ENCODE measurements around the gene LMO7. TPM values are rescaled to one million over a fixed set of nuclear protein-coding genes. Genes with fewer than 3 reads are reported as not detected.

LMO7 gene
- total and polyA plus RNA-seq, 2 of the 13 experiments (the other 11 are each of a cell fraction or from before 2014, with no cell fraction given), result 34.0 to 121 TPM

DNA sequence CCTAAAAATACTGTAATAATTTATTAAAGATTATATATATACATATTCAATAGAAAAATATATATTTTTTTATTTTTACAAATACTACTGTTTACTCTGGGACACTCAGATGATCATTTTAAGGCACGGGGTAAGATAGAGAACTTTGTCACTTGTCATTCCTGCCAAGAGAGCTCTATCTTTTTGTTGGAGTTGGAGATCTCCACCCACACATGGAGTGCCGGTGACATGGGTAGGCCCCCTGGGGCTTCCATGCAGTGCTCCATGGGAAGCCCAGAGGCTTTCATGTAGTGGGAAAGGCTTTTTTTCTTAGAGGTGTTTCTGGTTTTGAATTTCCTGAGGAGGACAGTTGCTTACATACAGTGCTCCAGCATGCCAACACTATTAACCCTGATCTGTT, 81.4 kb downstream of the LMO7 start:
- ChIA-PET POLR2A (no interaction called here), CTCF (ENCODE audit: low intra/inter-chr PET ratio, low total read pairs) (no interaction called here)
- WGBS (ENCODE audit: low lambda C conversion rate), result 91% methylated on average over 2 of the region's 2 CpGs
- Histone ChIP-seq H3K27ac (ENCODE audit: extremely low read length, insufficient read depth, low read length) (no peak overlapping the region), H3K36me3 (replicated peaks in 1 of 2; ENCODE audit: control insufficient read depth in 1 of 2, insufficient read depth in 2 of 2, low read length in 2 of 2) (no peaks in the 10 kb centered on the region), H3K79me2 (ENCODE audit: insufficient read depth, low read length) (no peaks in the 10 kb centered on the region), H3K4me2 (ENCODE audit: low read depth, low read length) (no peak overlapping the region), H3K4me3 (replicated peaks in 1 of 3; ENCODE audit: insufficient read depth in 1 of 3, low read depth in 2 of 3, low read length in 3 of 3) (no peak overlapping the region), H2AFZ (ENCODE audit: low read length) (no peak overlapping the region), H3K27me3 (ENCODE audit: control insufficient read depth in 1 of 2, insufficient read depth in 2 of 2, low read length in 2 of 2) (no peaks in the 10 kb centered on the region; a peak in 1 of 5 replicates), H3K4me1 (ENCODE audit: insufficient read depth, low read length) (no peaks in the 10 kb centered on the region), H3K9ac (ENCODE audit: insufficient read depth, low read depth, low read length) (no peak overlapping the region), H3K9me3 (ENCODE audit: low read length) (no peaks in the 10 kb centered on the region), H4K20me1 (ENCODE audit: insufficient read depth, low read length) (no peaks in the 10 kb centered on the region)
- TF ChIP-seq TBP (CRISPR knock-in tag; IDR thresholded peaks at IDR 0.05), result no peak
- ATAC-seq (no peak), DNase-seq (ENCODE audit: low spot score) (no peak), FAIRE-seq (no peak)
- intact Hi-C loops (cut with micrococcal nuclease; ENCODE audit: unreplicated experiment) (no loop called here), in situ Hi-C loops (cut with HindIII; ENCODE audit: extremely low pct_ligation_motif_present, low pct_unique_long_range_greater_than_20kb) (no loop called here)
- BruUV-seq (replicated peaks), result no TSS peak

DNA sequence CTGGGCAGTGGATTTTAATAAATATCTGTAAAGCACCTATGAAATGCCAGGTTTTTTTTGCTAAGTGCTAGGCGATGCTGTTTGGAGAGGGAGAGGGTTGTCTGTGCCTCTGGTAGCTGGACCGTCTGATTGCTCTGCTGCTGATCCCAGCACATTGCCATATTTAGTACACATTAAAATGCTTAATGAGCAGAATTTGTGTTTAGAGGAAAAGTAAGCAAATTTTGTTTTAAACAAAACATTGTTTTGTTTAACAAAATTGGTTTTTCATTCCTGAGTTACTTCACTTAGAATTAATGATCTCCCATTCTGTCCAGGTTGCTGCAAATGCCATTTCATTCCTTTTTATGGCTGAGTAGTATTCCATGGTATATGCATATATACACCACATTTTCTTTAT, 85.2 kb downstream of the LMO7 start:
- FAIRE-seq (no peak), ATAC-seq (no peak), DNase-seq (ENCODE audit: low spot score) (no peak)
- Histone ChIP-seq H3K79me2 (ENCODE audit: insufficient read depth, low read length) (no peaks in the 10 kb centered on the region), H3K9me3 (ENCODE audit: low read length) (no peaks in the 10 kb centered on the region), H3K4me1 (ENCODE audit: insufficient read depth, low read length) (no peaks in the 10 kb centered on the region), H3K4me3 (replicated peaks in 1 of 3; ENCODE audit: insufficient read depth in 1 of 3, low read depth in 2 of 3, low read length in 3 of 3) (no peak overlapping the region), H3K27ac (ENCODE audit: extremely low read length, insufficient read depth, low read length) (no peak overlapping the region), H2AFZ (ENCODE audit: low read length) (no peak overlapping the region), H3K36me3 (replicated peaks in 1 of 2; ENCODE audit: control insufficient read depth in 1 of 2, insufficient read depth in 2 of 2, low read length in 2 of 2) (no peaks in the 10 kb centered on the region), H4K20me1 (ENCODE audit: insufficient read depth, low read length) (no peaks in the 10 kb centered on the region), H3K9ac (ENCODE audit: insufficient read depth, low read depth, low read length) (no peak overlapping the region), H3K4me2 (ENCODE audit: low read depth, low read length) (no peak overlapping the region), H3K27me3 (ENCODE audit: control insufficient read depth in 1 of 2, insufficient read depth in 2 of 2, low read length in 2 of 2) (no peaks in the 10 kb centered on the region; a peak in 1 of 5 replicates)
- ChIA-PET POLR2A (no interaction called here), CTCF (ENCODE audit: low intra/inter-chr PET ratio, low total read pairs) (no interaction called here)
- in situ Hi-C loops (cut with HindIII; ENCODE audit: extremely low pct_ligation_motif_present, low pct_unique_long_range_greater_than_20kb) (no loop called here), intact Hi-C loops (cut with micrococcal nuclease; ENCODE audit: unreplicated experiment) (no loop called here)
- no peak for TF ChIP-seq CBX2 (IDR thresholded peaks at IDR 0.05; ENCODE audit: low read depth, low read length)
- no peak for TF ChIP-seq CBX2 (CRISPR knock-in tag; IDR thresholded peaks at IDR 0.05; ENCODE audit: low read depth)
- TF ChIP-seq MAFF (IDR thresholded peaks at IDR 0.05; ENCODE audit: low read depth, low read length), result peak; percentile 59; the same call in 1 of the 2 replicates
- TF ChIP-seq MAFK (conservative IDR thresholded peaks at IDR 0.05 in 1 of 2, IDR thresholded peaks at IDR 0.05 in 1 of 2; ENCODE audit: low read length in 2 of 2), result peak; percentile 23 to 64; a peak in 3 of 4 replicates
- no TSS peak for BruUV-seq (replicated peaks)
- WGBS (ENCODE audit: low lambda C conversion rate), result 97% methylated on average over 2 of the region's 2 CpGs

Measured in HepG2 (cell line).